MM.1S (cell line): Measurements from ENCODE around the gene ATE1.

ENCODE experiments used
- DNase-seq: peaks from one replicate; pipeline ENCODE4 v3.0.0-alpha.2; 2015
- H2AFZ ChIP-seq: fragments of 300-600 bp; sonication (generic); 2 replicates; pipeline ENCODE4 v1.6.0; 2016; ENCODE audit warnings: antibody characterized with exemption, low read length
- H3F3A ChIP-seq: fragments of 300-600 bp; sonication (generic); 2 replicates; pipeline ENCODE4 v1.6.1; 2016; ENCODE audit warnings: mild to moderate bottlenecking, antibody characterized with exemption, low read length, moderate library complexity, mixed read lengths; ENCODE audit not compliant: insufficient read depth
- H3K27ac ChIP-seq: fragments of 300-600 bp; sonication (generic); 2 replicates; pipeline ENCODE4 v1.5.1; 2016; ENCODE audit warnings: mild to moderate bottlenecking, low read length
- H3K27me3 ChIP-seq: fragments of 300-600 bp; sonication (generic); replicated peaks from 2 replicates; pipeline ENCODE4 v1.6.0; 2016; ENCODE audit warnings: low read length; ENCODE audit not compliant: insufficient read depth
- H3K36me3 ChIP-seq: fragments of 300-600 bp; sonication (generic); replicated peaks from 2 replicates; pipeline ENCODE4 v1.6.1; 2016; ENCODE audit warnings: mild to moderate bottlenecking, low read length, mixed read lengths; ENCODE audit not compliant: insufficient read depth
- H3K4me1 ChIP-seq: fragments of 300-600 bp; sonication (generic); 2 replicates; pipeline ENCODE4 v1.6.1; 2016; ENCODE audit warnings: low read length, mixed read lengths
- H3K4me2 ChIP-seq: fragments of 300-600 bp; sonication (generic); 2 replicates; pipeline ENCODE4 v1.6.0; 2016; ENCODE audit warnings: low read depth, low read length
- H3K4me3 ChIP-seq: fragments of 300-600 bp; sonication (generic); 2 replicates; pipeline ENCODE4 v1.5.1; 2016; ENCODE audit warnings: low read length, mixed read lengths
- H3K79me2 ChIP-seq: fragments of 300-600 bp; sonication (generic); 2 replicates; pipeline ENCODE4 v1.6.1; 2016; ENCODE audit warnings: mixed run types, low read length, mixed read lengths
- H3K9ac ChIP-seq: fragments of 300-600 bp; sonication (generic); 2 replicates; pipeline ENCODE4 v1.6.1; 2016; ENCODE audit warnings: low read length, mixed read lengths
- H3K9me2 ChIP-seq: fragments of 300-600 bp; sonication (generic); replicated peaks from 2 replicates; pipeline ENCODE4 v1.6.1; 2016; ENCODE audit warnings: mild to moderate bottlenecking, low read length, mixed read lengths; ENCODE audit not compliant: insufficient read depth
- H3K9me3 ChIP-seq: fragments of 300-600 bp; sonication (generic); replicated peaks from 2 replicates; pipeline ENCODE4 v1.6.1; 2016; ENCODE audit warnings: mild to moderate bottlenecking, low read length, mixed read lengths; ENCODE audit not compliant: insufficient read depth
- H4K20me1 ChIP-seq: fragments of 300-600 bp; sonication (generic); 2 replicates; pipeline ENCODE4 v1.6.1; 2016; ENCODE audit warnings: mild to moderate bottlenecking, low read length, moderate library complexity, mixed read lengths; ENCODE audit not compliant: insufficient read depth
- CTCF ChIP-seq: fragments of 300-600 bp; sonication (generic); IDR thresholded peaks from 2 replicates; pipeline ENCODE4 v1.5.1; 2016; ENCODE audit warnings: antibody characterized with exemption, low read length, mixed read lengths
- EZH2 ChIP-seq: fragments of 300-600 bp; sonication (generic); optimal IDR thresholded peaks from 2 replicates; pipeline ENCODE3; 2017; ENCODE audit warnings: low read depth, mild to moderate bottlenecking, antibody characterized with exemption, low read length, mixed read lengths
- EZH2phosphoT487 ChIP-seq: fragments of 300-600 bp; sonication (generic); IDR thresholded peaks from 2 replicates; pipeline ENCODE4 v1.6.1; 2018; ENCODE audit warnings: antibody characterized with exemption, low read length

ATE1 gene

GRCh38 chr10:121838931-121839330 is 88.9 kb downstream of the ATE1 start:
- Histone ChIP-seq H3K4me2 (no peak overlapping the region), H3K9me3 (no peaks in the 10 kb centered on the region), H3K79me2 (no peaks in the 10 kb centered on the region), H3K4me3 (no peak overlapping the region), H3K27ac (no peak overlapping the region), H3K9me2 (no peaks in the 10 kb centered on the region), H3K36me3 (no peaks in the 10 kb centered on the region), H3K4me1 (no peaks in the 10 kb centered on the region), H2AFZ (no peak overlapping the region), H4K20me1 (no peaks in the 10 kb centered on the region), H3F3A (no peaks in the 10 kb centered on the region), H3K9ac (no peak overlapping the region), H3K27me3 (no peaks in the 10 kb centered on the region)
- TF ChIP-seq CTCF (no peak), EZH2phosphoT487 (no peak), EZH2 (no peak)
- DNase-seq, result no peak

GRCh38 chr10:121838149-121838548 is 89.7 kb downstream of the ATE1 start:
- Histone ChIP-seq H3K79me2 (no peaks in the 10 kb centered on the region), H4K20me1 (no peaks in the 10 kb centered on the region), H3F3A (no peaks in the 10 kb centered on the region), H3K4me3 (no peak overlapping the region), H3K27ac (no peak overlapping the region), H3K36me3 (no peaks in the 10 kb centered on the region), H3K4me1 (no peaks in the 10 kb centered on the region), H3K4me2 (no peak overlapping the region), H3K9ac (no peak overlapping the region), H2AFZ (no peak overlapping the region), H3K27me3 (no peaks in the 10 kb centered on the region), H3K9me2 (no peaks in the 10 kb centered on the region), H3K9me3 (no peaks in the 10 kb centered on the region)
- no peak for DNase-seq
- TF ChIP-seq EZH2, result no peak
- no peak for TF ChIP-seq CTCF
- no peak for TF ChIP-seq EZH2phosphoT487

- Histone ChIP-seq H3K9me3 (no peaks in the 10 kb centered on the region), H3K4me2 (no peak overlapping the region), H2AFZ (no peak overlapping the region), H3K9me2 (no peaks in the 10 kb centered on the region), H3K4me3 (no peak overlapping the region), H3K27ac (no peak overlapping the region), H4K20me1 (no peaks in the 10 kb centered on the region), H3K36me3 (no peaks in the 10 kb centered on the region), H3K27me3 (no peaks in the 10 kb centered on the region), H3F3A (no peaks in the 10 kb centered on the region), H3K4me1 (no peaks in the 10 kb centered on the region), H3K79me2 (no peaks in the 10 kb centered on the region), H3K9ac (no peak overlapping the region)
- TF ChIP-seq EZH2phosphoT487 (no peak), EZH2 (no peak), CTCF (no peak)
- no peak for DNase-seq
These were observed 91.7 kb downstream of the ATE1 start for GRCh38 chr10:121836171-121836570.
